K562 (cell line): ENCODE measurements around the gene RETSAT. TPM values are rescaled to one million over a fixed set of nuclear protein-coding genes. Genes with fewer than 3 reads are reported as not detected.
"Not testable (repeated sequence)": the region's sequence is repeated elsewhere in the genome, so short reads cannot be mapped to it uniquely, and the experiment has no call there.

ENCODE experiments used
- ATAC-seq: fragments of 200-7000 bp; cut with Tn5 transposase; 3 replicates; pipeline ENCODE4 v1.9.1; 2020; ENCODE audit warnings: moderate library complexity
- BruUV-seq: library from RNA; stranded (reverse); fragments of 400-500 nt; replicated peaks from 2 replicates; lab custom pipeline; 2021; lab: Mats Ljungman, UMichigan
- CTCF ChIA-PET: fragments of 300-600 bp; formaldehyde crosslinking; extraction: SDS; loops from one replicate; lab custom pipeline; 2021; ENCODE audit warnings: low intra/inter-chr PET ratio; lab: Yijun Ruan, JAX
- POLR2A ChIA-PET: fragments of 300-600, 350-650 bp; sonication (Branson Sonifier 250); formaldehyde crosslinking; extraction: SDS; loops from one replicate; lab custom pipeline; 2021; ENCODE audit warnings: antibody characterized with exemption, inconsistent platforms; lab: Yijun Ruan, JAX
- DNase-seq, 4 experiments: peaks; one replicate each; pipeline versions ENCODE4 v3.0.0 to v3.0.0-alpha.2; 2011 to 2018; ENCODE audit warnings: low spot score in 3 of 4, mixed read lengths in 3 of 4; ENCODE audit errors: extremely low read depth in 1 of 4
- FAIRE-seq: peaks from 2 replicates; lab custom pipeline; 2011; peaks lifted over from hg19 to GRCh38; lab: Jason Lieb, UNC
- H2AFZ ChIP-seq: 2 replicates; pipeline ENCODE4 v1.6.0; 2011; ENCODE audit warnings: low read depth, low read length, control low read depth, inconsistent platforms
- H3K27ac ChIP-seq: fragments of 200-600 bp; 3 replicates; pipeline ENCODE4 v1.8.0; 2011; ENCODE audit warnings: low read depth, mild to moderate bottlenecking, control low read depth, inconsistent platforms, low read length, moderate library complexity, mixed read lengths; ENCODE audit errors: extremely low read depth
- H3K27me3 ChIP-seq, 2 experiments: fragments of 300-600 bp in 1 of 2; 2 replicates in 1 of 2; 3 replicates in 1 of 2; pipeline versions ENCODE4 v1.6.0 to v1.8.0; 2011; ENCODE audit warnings: inconsistent platforms in 2 of 2, low read length in 2 of 2, mild to moderate bottlenecking in 1 of 2, mixed read lengths in 1 of 2, moderate library complexity in 1 of 2; ENCODE audit not compliant: control insufficient read depth in 2 of 2, insufficient read depth in 2 of 2
- H3K36me3 ChIP-seq: fragments of 300-600 bp; 3 replicates; pipeline ENCODE4 v1.8.0; 2011; ENCODE audit warnings: mild to moderate bottlenecking, low read length, inconsistent platforms; ENCODE audit not compliant: control insufficient read depth, insufficient read depth
- H3K4me1 ChIP-seq, 2 experiments: fragments of 200-600 bp in 1 of 2; replicated peaks in 1 of 2; 2 replicates in 1 of 2; 3 replicates in 1 of 2; pipeline versions ENCODE4 v1.5.1 to v1.8.0; 2011; ENCODE audit warnings: inconsistent platforms in 2 of 2, low read length in 2 of 2, mild to moderate bottlenecking in 1 of 2, mixed read lengths in 1 of 2, moderate library complexity in 1 of 2; ENCODE audit not compliant: control insufficient read depth in 2 of 2, insufficient read depth in 2 of 2
- H3K4me2 ChIP-seq: 2 replicates; pipeline ENCODE4 v1.6.1; 2011; ENCODE audit warnings: low read length, control low read depth, inconsistent platforms, mixed read lengths; ENCODE audit not compliant: insufficient read depth
- H3K4me3 ChIP-seq: fragments of 200-600 bp; sonication (generic), shearing (Covaris generic); 2 replicates; pipeline ENCODE4 v1.5.1; 2016; ENCODE audit warnings: control low read depth, inconsistent platforms
- H3K79me2 ChIP-seq: fragments of 200-600 bp; 3 replicates; pipeline ENCODE4 v1.8.0; 2011; ENCODE audit warnings: low read length, inconsistent platforms; ENCODE audit not compliant: control insufficient read depth, insufficient read depth
- H3K9ac ChIP-seq, 2 experiments: 2 replicates each; pipeline versions ENCODE4 v1.6.0 to v1.6.1; 2011; ENCODE audit warnings: low read depth in 2 of 2, low read length in 2 of 2, control low read depth in 1 of 2, inconsistent platforms in 1 of 2, mild to moderate bottlenecking in 1 of 2, mixed read lengths in 1 of 2; ENCODE audit not compliant: insufficient read depth in 1 of 2
- H3K9me1 ChIP-seq: one replicate; pipeline ENCODE4 v1.6.0; 2011; ENCODE audit warnings: inconsistent platforms, mild to moderate bottlenecking, low read length, moderate library complexity; ENCODE audit not compliant: control insufficient read depth, insufficient read depth
- H3K9me3 ChIP-seq: replicated peaks from 2 replicates; pipeline ENCODE4 v1.5.1; 2011; ENCODE audit warnings: low read depth, low read length, inconsistent platforms; ENCODE audit not compliant: control insufficient read depth, insufficient read depth
- H4K20me1 ChIP-seq: replicated peaks from 2 replicates; pipeline ENCODE4 v1.6.1; 2011; ENCODE audit warnings: low read length, inconsistent platforms, mixed read lengths; ENCODE audit not compliant: control insufficient read depth, insufficient read depth
- GTF3C2 ChIP-seq: IDR thresholded peaks from 3 replicates; pipeline ENCODE4 v1.6.1; 2011; ENCODE audit warnings: borderline replicate concordance, mild to moderate bottlenecking, moderate library complexity; ENCODE audit not compliant: insufficient read length; ENCODE audit errors: extremely low read depth
- RB1 ChIP-seq: fragments of 450-650 bp; IDR thresholded peaks from 2 replicates; pipeline ENCODE4 v1.6.1; 2017; ENCODE audit warnings: low read depth, mild to moderate bottlenecking
- WGBS: fragments of 100-300 bp; shearing (Covaris generic); methylation state at CpG from one replicate; pipeline ENCODE4 v1.1.6; 2016; ENCODE audit warnings: low coverage, mixed read lengths; ENCODE audit not compliant: insufficient coverage; ENCODE audit errors: missing lambda C conversion rate; 5-methylcytosine and 5-hydroxymethylcytosine counted together
- in situ Hi-C: fragments of 300-500 bp; cut with MboI; formaldehyde crosslinking; loops from 4 replicates; pipeline ENCODE4 v1.15.0; 2018; ENCODE audit warnings: inconsistent platforms, mixed read lengths
- intact Hi-C: fragments of 100-400 bp; cut with micrococcal nuclease; formaldehyde crosslinking; loops from 2 replicates; pipeline ENCODE4 v1.14.2; 2022
- polyA plus RNA-seq, 8 experiments: library from polyadenylated mRNA; depleted of rRNA in 4 of 8; stranded (reverse) in 5 of 8; unstranded in 3 of 8; fragments of >200 nt; fragmentation: Nextera tagmentation in 2 of 8; fragmentation: Illumina TruSeq in 1 of 8; extraction: Ambion mirVana in 2 of 8; extraction: Trizol in 1 of 8; gene quantifications; 2 replicates each; pipeline versions ENCODE4 v1.2.1 to v1.2.3, GENCODE V29; 2011 to 2014; ENCODE audit warnings: inconsistent platforms in 1 of 8, missing spikeins in 1 of 8
- total RNA-seq, 7 experiments: library from RNA; depleted of rRNA in 6 of 7; stranded (reverse); fragments of >200 nt in 6 of 7; fragmentation: Illumina TruSeq in 2 of 7; extraction: Trizol in 2 of 7; gene quantifications; 2 replicates each; pipeline versions ENCODE4 v1.2.1 to v1.2.3, GENCODE V29; 2011 to 2021; ENCODE audit warnings: low replicate concordance in 1 of 7

RETSAT gene
- total and polyA plus RNA-seq, 9 of the 15 experiments (the other 6 are each of a cell fraction or from before 2014, with no cell fraction given): 1.9 to 21.6 (median 16.5) TPM

- ChIA-PET POLR2A (no interaction called here), CTCF (no interaction called here)
- H4K20me1 ChIP-seq: no peaks in the 10 kb centered on the region
- no peaks in the 10 kb centered on the region for H3K79me2 ChIP-seq
- H3K36me3 ChIP-seq: no peaks in the 10 kb centered on the region
- H3K9me3 ChIP-seq: no peaks in the 10 kb centered on the region
- DNase-seq: no peak
- no peak overlapping the region for H3K27ac ChIP-seq
- peaks cover 0 to 3% of the 10 kb centered on the region in 2 experiments; a peak in 2 of 5 replicates for H3K4me1 ChIP-seq
- BruUV-seq: no TSS peak
- H3K27me3 ChIP-seq: no peaks in the 10 kb centered on the region
- no peak overlapping the region for H3K4me3 ChIP-seq
- TF ChIP-seq GTF3C2 (no peak), RB1 (no peak)
- H3K4me2 ChIP-seq: no peak overlapping the region
- no peak for FAIRE-seq
- in situ Hi-C loops: no loop called here
- ATAC-seq: no peak
- H2AFZ ChIP-seq: no peak overlapping the region
- WGBS: 60% methylated on average over 2 of the region's 2 CpGs
- intact Hi-C loops: no loop called here
- H3K9ac ChIP-seq: no peak overlapping the region
- H3K9me1 ChIP-seq: no peaks in the 10 kb centered on the region
Observed at GRCh38 chr2:85334928-85335327, 19.4 kb downstream of the RETSAT start.

- H3K27ac ChIP-seq, H3K27me3 ChIP-seq, BruUV-seq, H3K79me2 ChIP-seq, CTCF ChIA-PET, H3K9me1 ChIP-seq, in situ Hi-C loops, DNase-seq, H3K36me3 ChIP-seq, H4K20me1 ChIP-seq, H2AFZ ChIP-seq, FAIRE-seq, H3K4me2 ChIP-seq, ATAC-seq, H3K9ac ChIP-seq, intact Hi-C loops, H3K4me3 ChIP-seq, H3K9me3 ChIP-seq: not testable (repeated sequence)
- 61% methylated on average over 3 of the region's 4 CpGs for WGBS
- POLR2A ChIA-PET: interaction anchor here (0.6 to 1.1 kb wide), 2 partner anchors 43 to 59 kb away, joined by 3 read pairs; no protein-coding TSS in a partner anchor
- peaks cover 7 to 12% of the 10 kb centered on the region in 2 experiments; a peak in 4 of 5 replicates for H3K4me1 ChIP-seq
Observed at GRCh38 chr2:85333877-85334276, 20.5 kb downstream of the RETSAT start.
